ENCODE results near the gene PLSCR3.

DNA sequence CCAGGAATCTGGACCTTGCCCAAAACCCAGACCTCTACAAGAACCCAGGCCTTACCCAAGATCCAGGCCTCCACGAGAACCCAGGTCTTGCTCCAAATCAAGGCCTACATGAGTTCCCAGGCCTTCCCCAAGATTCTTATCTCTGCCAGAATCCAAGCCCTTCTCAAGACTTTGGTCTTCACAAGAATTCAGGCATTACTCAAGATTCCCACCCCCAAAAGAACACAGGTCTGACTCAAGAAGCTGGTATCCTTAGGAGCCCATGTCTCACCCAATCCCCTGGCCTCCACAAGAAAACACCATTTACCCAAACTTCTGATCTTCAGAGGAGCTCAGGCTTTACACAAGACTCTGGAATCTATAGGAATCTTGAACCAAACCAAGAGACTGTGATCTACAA is 36.9 kb upstream of the PLSCR3 start:
- TF ChIP-seq, protein P1, sequence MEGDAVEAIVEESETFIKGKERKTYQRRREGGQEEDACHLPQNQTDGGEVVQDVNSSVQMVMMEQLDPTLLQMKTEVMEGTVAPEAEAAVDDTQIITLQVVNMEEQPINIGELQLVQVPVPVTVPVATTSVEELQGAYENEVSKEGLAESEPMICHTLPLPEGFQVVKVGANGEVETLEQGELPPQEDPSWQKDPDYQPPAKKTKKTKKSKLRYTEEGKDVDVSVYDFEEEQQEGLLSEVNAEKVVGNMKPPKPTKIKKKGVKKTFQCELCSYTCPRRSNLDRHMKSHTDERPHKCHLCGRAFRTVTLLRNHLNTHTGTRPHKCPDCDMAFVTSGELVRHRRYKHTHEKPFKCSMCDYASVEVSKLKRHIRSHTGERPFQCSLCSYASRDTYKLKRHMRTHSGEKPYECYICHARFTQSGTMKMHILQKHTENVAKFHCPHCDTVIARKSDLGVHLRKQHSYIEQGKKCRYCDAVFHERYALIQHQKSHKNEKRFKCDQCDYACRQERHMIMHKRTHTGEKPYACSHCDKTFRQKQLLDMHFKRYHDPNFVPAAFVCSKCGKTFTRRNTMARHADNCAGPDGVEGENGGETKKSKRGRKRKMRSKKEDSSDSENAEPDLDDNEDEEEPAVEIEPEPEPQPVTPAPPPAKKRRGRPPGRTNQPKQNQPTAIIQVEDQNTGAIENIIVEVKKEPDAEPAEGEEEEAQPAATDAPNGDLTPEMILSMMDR (conservative IDR thresholded peaks at IDR 0.05; ENCODE audit: low read length), result no peak
- TF ChIP-seq EZH2phosphoT487 (IDR thresholded peaks at IDR 0.05; ENCODE audit: borderline replicate concordance, low read depth, low read length), result no peak

Measured in OCI-LY7 (cell line).